GM12865 (cell line): ENCODE data around the gene COQ4.

Experiments used
- DNase-seq: peaks from one replicate; pipeline ENCODE4 v3.0.0; 2010; ENCODE audit warnings: low read depth
- H3K4me3 ChIP-seq: 2 replicates; pipeline ENCODE4 v1.5.1; 2011; ENCODE audit warnings: mild to moderate bottlenecking, low read depth, low read length, control low read depth
- TF ChIP-seq, protein P1 (sequence below): IDR thresholded peaks from 2 replicates; pipeline ENCODE4 v1.5.1; 2011; ENCODE audit warnings: low read length, control low read depth, low read depth, inconsistent platforms; ENCODE audit not compliant: insufficient read depth; ENCODE audit errors: missing control alignments

Gene COQ4

DNA sequence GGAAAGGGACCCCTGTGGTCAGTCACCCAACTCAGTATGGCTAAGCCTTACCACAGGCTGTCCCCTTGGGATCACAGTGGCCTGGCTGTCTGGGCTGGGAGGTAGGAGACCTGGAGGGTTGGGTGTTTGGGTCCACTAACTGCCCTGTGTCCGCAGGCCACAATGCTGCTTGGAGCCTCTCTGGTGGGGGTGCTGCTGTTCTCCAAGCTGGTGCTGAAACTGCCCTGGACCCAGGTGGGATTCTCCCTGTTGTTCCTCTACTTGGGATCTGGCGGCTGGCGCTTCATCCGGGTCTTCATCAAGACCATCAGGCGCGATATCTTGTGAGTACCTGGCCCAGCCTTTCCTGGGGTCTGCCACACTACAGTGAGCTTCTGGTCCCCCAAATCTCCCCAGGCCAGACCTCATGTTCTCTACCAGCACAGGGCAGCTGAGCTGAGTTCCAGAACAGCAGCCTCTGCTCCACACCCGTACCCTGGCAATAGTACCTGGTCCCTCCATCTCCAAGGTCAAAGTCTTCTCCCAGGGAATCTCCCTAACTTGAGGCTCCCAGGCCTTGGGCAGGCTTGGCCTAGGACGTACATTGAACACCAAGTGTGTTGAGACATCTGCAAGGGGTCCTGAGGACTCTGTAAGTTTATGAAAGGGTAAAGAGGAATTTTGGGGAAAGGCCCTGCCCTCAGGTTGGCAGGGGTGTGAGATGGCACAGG, 20.5 kb downstream of the COQ4 start:
- TF ChIP-seq, protein P1, sequence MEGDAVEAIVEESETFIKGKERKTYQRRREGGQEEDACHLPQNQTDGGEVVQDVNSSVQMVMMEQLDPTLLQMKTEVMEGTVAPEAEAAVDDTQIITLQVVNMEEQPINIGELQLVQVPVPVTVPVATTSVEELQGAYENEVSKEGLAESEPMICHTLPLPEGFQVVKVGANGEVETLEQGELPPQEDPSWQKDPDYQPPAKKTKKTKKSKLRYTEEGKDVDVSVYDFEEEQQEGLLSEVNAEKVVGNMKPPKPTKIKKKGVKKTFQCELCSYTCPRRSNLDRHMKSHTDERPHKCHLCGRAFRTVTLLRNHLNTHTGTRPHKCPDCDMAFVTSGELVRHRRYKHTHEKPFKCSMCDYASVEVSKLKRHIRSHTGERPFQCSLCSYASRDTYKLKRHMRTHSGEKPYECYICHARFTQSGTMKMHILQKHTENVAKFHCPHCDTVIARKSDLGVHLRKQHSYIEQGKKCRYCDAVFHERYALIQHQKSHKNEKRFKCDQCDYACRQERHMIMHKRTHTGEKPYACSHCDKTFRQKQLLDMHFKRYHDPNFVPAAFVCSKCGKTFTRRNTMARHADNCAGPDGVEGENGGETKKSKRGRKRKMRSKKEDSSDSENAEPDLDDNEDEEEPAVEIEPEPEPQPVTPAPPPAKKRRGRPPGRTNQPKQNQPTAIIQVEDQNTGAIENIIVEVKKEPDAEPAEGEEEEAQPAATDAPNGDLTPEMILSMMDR, result no peak
- no peak for DNase-seq
- H3K4me3 ChIP-seq, result no peak overlapping the region

DNA sequence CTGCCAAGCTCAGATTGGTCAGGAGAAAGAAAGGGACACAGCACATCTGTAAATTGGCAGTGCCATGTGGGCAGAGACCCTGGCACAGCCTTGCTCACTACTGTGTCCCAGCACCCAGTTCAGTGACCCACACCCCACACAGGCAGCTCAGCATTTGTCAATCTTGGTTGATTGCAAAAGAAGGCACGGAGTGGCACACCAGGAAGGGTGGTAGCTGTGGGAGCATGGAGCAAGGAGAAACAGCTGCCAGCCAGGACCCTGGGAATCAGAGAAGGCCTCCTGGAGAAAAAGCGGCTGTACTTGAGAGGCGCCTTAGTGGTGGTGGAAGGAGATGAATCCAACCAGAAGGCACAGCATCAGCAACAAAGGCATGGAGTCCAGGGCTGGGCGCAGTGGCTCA, 21.2 kb downstream of the COQ4 start:
- H3K4me3 ChIP-seq, result no peak overlapping the region
- DNase-seq, result no peak
- TF ChIP-seq, protein P1, result no peak

DNA sequence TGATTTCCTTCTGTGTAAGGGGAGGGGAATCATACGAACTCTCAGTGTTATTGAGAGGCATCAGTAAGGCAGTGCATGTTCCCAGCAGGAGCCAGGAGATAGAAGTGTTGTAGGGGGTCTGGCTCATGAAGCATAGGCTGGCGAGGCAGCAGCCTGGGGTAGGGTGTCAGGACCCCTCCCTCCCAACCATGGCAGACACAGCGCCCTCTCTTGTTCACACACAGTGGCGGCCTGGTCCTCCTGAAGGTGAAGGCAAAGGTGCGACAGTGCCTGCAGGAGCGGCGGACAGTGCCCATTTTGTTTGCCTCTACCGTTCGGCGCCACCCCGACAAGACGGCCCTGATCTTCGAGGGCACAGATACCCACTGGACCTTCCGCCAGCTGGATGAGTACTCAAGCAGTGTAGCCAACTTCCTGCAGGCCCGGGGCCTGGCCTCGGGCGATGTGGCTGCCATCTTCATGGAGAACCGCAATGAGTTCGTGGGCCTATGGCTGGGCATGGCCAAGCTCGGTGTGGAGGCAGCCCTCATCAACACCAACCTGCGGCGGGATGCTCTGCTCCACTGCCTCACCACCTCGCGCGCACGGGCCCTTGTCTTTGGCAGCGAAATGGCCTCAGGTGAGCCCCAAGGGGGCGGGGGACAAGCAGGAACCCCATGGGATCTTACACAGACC, 22.4 kb downstream of the COQ4 start:
- no peak for DNase-seq
- TF ChIP-seq, protein P1, result no peak
- no peak overlapping the region for H3K4me3 ChIP-seq

DNA sequence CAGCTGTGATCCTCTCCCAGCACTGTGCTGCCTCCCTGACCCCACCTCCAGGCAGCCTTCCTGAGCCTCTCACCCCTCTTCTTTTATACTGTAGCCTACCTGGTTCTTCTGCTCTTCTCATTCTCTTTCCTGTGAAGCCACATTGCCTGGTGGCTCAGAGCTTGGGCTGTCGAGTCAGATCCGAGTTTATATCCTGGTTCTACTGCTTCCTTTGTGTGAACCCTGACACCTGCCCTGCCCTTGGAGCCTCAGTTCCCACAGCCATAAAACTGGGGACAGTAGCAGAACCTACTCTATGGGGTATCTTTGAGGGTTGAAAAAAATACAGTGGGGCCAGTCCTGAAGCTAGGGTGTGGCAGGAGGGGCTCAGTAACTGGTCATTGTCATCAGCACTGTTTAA, 26.5 kb downstream of the COQ4 start:
- H3K4me3 ChIP-seq, result no peak overlapping the region
- TF ChIP-seq, protein P1, result no peak
- DNase-seq, result no peak

DNA sequence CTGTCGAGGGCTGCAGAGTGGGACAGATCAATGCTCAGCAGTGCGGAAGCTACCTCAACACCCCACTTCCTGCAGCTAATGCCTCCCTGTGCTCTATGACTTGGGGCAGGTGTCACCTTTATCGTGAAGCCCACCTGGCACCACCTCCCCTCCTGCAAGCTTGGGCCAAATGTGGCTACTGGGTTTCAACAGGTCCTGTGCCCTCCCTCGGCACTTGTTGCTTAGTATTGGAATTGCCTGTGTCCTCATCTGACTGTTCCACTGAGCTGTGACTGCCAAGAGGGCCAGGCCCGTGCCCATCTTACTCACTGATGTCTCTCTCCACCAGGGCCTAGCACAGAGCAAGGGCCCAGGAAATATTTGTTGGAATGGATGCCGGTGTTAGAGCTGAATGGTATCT, 27.1 kb downstream of the COQ4 start:
- H3K4me3 ChIP-seq, result no peak overlapping the region
- TF ChIP-seq, protein P1, result no peak
- DNase-seq, result no peak

DNA sequence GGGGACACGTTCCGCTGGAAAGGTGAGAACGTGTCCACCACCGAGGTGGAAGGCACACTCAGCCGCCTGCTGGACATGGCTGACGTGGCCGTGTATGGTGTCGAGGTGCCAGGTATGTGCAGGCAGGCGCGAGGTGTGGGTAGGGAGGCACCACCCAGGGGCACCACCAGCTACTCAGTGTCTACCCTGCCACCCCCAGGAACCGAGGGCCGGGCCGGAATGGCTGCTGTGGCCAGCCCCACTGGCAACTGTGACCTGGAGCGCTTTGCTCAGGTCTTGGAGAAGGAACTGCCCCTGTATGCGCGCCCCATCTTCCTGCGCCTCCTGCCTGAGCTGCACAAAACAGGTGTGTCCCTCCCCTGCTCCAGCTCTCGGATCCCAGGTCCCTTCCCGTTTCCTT, 32.8 kb downstream of the COQ4 start:
- TF ChIP-seq, protein P1, result no peak
- H3K4me3 ChIP-seq, result no peak overlapping the region
- DNase-seq, result no peak
